ENCODE results near the gene MYRIP.

- TF ChIP-seq POLR2AphosphoS5 (IDR thresholded peaks at IDR 0.05) (no peak), CTCF (IDR thresholded peaks at IDR 0.05) (no peak)
Observed at GRCh38 chr3:40216471-40216870, 407.1 kb downstream of the MYRIP start.
